Kidney glomerular epithelial cell (primary cell): ENCODE measurements around the gene GAB3.

Source experiments
- DNase-seq: peaks from one replicate; lab custom pipeline; 2025; lab: John Stamatoyannopoulos, UW

GAB3 gene

DNA sequence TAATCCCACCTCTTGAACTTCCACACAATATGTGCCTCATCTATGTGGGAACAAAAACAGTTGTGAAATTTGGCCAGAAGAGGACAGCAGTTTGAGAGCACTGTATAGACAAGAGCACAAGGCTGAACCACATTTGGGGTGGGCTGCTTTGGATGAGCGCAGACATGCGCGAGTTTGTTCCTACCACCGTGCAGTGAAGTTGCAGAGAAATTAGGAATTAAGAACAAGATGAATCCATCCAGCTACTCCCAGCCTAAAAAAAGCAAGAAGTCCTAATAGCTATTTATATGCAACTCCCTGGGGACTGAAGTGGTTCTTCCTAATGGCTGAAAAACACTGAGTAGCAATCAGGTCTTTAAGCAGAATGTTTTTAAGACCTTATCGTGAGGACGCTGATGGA, 1.0 kb downstream of the GAB3 start:
- no peak for DNase-seq

DNA sequence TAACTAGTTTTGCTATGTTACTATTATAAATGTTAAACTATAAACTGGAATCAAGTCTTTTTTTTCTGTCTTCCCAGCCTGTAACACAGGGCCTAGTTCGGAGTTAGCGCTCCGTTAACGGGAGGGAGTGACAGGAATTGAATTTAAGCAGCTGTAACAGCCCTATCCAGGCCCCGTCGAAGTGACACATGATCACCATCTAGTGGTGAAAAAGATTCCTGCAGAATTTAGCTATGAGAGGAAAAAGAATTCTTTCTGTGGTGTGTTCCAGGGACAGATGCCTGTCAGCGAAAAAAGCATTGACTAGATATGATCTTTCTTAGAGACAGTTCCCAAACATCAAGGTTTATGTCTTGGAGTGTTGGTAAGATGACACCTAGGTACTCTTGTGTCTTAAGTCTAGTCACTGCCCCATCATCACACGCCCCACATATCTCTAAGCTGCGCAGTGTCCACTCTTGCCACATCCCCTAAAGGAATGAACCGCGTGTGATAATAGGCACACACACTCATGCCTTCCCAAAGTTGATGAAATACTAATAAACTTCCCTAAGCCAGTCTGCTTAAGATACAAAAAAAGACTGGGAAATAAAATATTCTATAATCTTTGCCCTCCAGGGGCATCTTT, 2.1 kb downstream of the GAB3 start:
- DNase-seq: no peak

DNA sequence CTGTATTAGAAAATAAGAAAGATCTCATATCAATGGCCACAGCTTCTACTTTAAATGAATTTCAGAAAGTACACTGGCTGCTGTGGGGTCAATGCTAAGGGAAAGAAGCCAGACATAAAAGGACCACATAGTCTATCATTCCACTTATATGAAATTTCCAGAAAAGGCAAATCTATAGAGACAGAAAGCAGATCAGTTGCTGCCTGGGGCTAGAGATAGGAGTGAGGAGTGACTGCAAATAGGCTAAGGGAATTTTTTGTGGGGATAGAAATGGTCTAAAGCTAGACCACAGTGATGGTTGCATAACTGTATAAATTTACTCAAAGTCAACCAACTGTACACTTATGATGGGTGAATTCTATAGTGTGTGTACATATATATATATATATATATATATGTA, 8.3 kb downstream of the GAB3 start:
- no peak for DNase-seq

DNA sequence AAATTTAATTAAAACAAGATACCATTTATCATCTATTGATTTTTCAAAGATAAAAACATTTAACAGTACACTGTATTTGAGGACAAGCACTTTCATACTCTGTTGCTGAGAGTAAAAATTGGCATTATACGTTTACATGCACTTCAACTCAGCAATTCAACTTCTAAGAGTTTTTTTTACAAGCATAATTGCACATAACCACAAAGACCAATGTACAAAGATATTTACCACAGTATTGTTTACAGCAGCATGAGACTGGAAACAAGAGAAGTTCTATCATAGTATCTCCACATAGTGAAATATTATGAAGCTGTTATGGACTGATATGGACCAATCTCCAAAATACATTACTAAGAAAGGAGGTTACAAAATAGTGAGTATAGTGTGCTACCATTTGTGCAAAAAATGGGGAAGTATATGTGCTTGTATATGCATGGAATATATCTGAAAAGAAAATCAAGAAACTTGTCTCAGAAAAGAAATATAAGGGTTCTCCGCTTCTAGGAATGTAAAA, 10.9 kb downstream of the GAB3 start:
- DNase-seq: no peak

DNA sequence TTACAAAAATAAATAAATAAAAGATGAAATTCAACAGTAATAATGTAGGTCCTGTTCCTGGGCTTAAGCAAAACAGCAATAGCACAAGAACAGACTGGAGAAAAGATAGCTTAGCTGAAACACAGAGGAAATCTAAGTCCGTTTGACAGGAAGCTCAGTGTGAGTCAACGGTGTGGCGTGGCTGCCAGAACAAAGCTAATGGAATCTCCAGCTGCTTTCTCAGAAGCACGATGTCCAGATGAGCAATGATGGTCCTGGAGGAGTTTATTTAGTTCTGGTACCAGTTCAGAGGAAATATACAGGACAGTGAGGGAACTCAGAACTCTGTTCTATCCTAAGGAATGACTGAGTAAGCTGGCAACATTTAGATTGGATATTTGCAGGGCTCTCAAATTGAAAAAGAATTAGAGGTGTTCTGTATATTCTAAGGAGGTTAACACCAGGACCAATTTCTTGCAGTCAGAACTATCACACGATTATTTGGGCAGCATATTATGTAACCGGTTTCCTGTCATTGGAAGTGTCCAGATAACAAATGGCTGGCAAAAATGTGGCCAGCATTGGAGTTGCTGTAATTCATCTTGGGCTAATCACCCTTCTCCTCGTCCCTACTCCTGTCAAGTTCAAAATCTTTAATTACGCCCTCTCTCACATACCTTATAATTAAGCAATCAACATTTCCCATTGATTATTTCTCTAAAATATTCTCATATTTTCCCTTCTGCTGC, 12.7 kb downstream of the GAB3 start:
- DNase-seq: no peak

DNA sequence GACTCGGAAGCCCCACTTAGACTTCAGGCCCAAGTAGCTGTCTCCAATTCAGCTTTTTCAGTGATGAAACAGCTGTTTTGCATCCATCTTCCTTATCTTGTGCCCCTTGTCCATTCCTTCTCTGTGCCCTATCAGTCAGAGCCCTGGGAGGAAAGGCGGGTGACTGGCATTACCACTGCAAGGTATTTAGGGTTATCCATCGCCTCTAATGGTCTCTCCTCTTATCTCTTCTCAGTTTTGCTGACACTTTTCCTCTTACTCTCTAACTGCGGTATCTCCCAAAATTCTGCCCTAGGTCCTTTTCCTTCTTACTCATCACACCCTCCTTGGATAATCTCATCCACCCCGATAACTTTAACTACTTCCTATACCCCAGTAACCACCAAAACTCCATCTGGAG, 13.7 kb downstream of the GAB3 start:
- no peak for DNase-seq

DNA sequence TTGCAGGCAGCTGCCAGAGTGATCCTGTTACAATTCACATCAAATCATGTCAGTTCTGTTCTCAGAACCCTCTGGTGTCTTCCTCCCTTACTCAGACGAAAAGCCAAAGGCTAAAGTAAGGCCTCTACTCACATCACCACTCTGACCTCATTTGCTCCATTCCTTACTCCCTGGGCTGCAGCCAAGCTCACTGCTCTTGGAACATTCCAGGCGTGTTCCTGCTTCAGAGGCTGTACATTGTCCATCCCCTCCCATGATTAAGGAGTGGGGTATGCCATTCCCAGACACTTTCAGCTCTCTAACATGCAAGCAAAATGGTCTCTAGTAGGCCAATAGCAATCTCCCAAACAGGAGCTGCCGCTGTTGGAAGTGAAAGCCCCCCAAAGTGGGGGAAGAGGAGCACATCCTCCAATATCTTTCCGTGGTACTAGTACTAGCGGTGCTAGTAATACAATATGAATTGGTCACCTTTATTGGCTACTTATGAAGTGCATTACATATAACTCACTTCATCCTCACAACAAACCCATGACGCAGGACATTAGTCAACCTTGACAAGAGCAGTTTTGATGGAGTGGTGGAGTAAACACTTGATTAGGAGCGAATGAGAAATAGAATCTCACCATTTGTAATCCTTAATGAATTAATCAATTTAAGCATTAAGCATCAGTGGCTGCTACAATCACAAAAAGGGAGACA, 15.0 kb downstream of the GAB3 start:
- no peak for DNase-seq

DNA sequence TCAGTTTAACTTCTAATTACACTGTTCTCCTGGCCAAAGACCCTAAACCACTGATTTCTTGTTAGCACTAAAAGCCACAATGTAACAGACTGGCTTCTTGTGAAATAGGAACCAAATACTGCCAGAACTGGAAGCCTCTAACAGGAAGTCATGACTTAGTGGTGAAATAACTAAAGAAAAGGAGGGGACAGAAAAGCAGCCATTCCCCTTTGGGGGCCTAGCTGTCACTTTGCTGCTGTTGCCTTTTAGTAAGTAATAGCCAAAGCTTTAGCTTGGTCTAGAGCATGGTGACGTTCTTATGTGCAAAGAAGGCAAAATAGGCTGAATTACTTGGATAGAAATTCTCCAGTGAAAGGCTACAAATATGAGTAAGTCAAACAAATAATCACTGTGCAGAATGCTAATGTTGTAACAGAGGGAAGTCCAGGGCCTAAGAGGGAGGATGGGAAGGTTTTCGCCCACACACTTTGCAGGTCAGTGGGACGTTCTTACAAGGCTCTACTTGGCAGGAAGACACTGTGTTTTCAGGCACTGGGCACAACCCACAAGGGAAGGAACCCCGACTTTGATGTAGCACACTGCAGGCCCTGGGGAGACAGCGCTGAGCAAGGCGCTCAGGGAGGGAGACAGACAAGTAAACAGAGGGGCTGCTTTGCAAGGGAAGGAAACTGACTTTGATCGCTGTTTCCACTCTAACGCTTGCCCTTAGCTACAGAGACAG, 16.7 kb downstream of the GAB3 start:
- peak; percentile 14 for DNase-seq

DNA sequence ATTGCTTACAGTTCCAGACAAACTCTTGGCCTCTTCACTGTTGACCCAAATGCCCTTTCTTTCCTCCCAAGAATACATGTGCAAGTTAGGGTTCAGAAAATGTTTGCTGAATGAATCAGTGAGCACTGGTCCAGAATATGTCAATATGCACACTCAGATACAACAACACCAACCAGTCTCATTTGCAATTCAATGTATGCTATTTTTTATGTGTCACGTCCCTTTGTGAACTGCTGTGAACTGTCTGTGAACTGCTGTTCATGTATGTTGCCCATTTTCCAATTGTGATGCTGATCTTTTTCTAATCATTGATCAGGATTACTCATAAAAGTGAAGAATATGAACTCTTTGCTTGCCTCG, 17.8 kb downstream of the GAB3 start:
- DNase-seq: no peak

DNA sequence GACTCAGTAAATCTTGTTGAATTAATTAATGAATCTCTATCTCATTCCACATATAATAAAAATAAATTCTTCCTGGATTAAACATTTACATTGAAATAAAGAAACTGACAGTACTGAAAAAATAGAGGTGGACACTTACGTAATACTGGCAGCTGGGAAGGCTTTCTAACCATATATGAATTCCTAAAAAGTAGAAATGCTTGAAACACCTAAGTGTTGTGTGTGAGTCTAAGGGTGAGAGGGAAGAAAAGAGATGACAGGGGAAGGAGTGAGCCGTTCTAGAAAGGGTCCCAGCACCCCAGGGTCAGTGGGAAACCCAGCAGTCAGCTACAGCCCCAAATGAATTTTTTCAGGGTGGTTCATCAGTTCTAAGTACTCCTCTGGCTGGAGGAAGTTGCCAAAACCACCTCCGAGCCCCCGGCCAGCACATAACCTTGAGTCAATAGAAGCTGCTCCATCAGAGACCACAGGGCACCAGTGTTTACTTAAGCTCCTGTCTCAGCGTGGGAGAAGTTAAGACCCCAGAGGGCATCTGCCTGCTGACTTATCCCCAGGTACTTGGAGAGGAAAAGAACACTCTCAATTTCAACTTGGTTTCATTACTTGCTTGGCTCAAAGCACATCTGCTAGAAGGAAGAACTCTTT, 18.3 kb downstream of the GAB3 start:
- DNase-seq: peak; percentile 25

DNA sequence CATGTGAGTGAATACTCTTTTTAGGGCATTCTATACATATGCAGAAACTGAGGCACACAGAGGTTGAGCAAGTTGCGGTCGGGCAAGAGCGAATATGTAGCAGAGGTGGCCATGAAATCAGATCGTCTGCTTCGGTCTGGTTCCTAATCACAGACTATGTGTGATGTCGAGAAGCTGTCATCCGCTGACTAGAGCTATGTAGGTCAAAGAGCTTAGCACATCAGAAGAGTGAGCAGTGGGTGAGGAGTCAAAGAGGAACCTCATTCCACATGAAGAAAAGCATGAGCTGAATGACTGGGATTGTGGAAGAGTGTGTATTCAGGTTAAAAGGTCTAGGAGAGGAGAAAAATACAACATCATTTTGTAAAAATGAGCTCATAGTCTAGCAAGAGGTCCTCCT, 19.0 kb downstream of the GAB3 start:
- DNase-seq: no peak

DNA sequence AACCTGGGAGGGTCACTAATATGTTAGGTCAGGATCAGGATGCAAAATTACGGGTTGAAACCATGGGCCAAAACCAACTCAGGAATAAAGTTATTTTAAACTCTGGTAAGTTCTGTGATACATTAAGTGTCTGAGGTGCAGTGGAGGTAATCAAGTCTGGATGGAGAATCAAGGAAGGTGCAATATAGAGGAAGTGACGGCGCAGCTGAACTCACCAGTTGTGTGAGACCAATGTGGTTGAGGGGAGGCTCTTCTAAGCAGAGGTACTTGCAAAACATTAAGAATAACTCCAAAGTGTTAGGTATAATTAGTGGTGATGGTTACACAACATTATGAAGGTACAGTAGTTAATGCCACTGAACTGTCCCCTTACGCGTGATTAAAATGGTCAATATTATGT, 19.7 kb downstream of the GAB3 start:
- no peak for DNase-seq

DNA sequence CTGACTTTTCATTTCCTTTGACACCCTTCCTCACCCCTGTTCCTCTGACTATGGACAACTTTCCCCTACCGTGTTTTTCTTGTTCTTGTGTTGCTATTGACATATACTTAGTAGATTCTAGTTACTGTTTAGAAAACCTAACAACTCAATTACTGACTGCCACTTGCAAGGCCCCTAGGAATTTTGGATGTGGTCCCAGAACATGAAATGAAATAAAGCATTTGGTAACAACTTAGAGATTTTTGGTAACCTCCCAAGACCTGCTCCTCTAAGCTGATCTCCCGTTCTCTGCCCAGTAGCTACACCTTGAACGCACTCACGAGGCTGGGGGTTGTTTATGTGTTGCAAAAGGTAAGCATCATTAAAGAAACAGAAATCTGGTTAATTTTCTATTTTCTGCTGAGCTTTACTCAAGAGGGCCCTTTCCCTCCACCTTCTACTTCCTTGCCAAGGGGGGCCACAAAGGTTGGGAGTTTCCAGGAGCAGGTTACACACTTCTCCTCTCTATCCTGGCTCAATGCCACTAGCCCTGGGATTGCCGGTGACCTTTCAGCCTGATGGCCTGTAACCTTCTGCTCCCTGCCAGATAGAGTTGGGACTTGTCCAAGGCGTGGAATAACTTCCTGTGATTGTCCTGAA, 20.5 kb downstream of the GAB3 start:
- no peak for DNase-seq

DNA sequence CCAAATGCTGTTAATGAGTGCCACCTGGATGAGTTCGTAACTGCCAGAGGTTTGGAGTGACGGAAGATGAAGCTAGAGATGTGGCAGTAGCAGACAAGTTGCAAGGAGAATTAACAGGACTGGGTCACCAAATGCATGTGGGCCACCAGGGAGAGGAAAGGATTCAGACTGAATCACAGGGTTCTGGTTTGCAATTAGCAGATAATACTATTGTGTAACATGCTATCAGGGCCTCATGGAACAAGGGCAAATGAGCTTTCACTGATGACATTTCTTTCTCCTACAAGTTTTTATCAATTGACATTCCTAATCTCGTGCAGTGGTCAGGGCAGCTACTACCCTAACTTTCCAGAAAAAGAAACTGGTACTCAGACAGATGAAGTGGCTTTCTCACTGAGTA, 21.4 kb downstream of the GAB3 start:
- no peak for DNase-seq

DNA sequence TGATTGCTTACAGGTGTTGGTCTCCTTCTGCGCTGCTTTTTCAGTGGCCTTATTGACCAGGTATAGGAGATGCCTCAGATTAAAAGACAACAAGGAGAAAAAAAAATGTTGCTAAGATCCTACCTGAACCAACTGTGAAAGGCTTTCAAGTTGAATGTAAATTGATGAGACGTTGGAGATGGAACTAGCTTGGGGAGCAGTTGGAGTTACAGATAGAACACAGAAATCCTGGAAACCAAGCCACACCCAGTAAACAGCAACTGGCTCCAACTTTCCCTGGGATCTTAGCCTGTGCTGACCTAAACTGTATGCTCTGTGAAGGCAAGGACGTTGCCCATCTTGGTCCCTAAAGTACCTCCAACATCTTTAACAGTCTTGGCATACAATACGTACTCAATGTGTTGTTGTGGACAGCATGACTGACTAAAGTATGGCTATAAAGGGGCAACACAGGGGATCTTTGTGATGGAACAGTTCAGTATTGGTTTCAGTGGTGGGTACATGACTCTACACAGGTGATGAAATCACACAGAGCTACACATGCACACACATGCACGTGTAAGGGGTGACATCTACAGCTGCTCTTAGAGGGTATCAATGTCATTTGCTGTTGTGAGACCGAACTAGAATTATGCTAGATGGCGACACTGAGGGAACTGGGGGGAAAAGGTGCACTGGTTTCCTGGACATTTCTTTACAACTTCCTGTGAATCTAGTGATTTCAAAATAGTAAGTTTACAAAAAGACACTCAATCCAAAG, 22.3 kb downstream of the GAB3 start:
- no peak for DNase-seq

DNA sequence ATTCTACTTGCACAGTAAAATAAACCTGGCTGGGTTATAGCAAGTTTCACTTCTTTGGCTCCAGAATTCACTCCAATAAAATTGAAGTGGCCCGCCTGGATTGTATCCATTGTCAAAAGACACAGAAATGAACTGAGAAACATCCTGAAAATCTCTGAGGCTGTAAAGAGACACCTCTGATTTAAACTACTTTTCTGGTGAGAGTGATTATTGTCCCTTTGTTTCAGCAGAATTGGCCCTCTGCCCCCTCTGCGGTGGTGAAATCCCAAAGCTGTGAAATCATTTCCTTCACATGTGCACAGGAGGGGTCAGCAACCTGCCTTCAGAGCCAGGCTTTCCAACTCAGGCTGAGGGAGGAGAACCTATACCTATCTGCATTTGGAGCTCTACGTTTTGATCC, 23.0 kb downstream of the GAB3 start:
- DNase-seq: peak; percentile 28

DNA sequence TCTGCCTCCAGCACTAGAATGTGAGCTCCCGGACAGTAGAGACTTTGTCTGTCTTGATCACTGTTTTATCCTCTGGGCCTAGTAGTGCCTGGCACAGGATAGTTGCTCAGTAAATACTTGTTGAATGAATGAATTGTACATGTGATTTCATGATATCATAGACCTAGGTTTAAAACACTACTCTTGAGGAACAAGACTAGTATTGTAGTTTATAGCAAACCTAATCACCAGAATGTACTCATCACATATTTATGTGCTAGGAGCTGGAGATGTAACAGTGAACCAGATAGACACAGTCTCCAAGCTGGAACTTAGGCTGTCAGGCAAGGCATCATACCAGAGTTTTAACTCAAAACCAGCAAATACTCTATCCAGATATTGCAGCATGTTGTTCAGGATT, 23.5 kb downstream of the GAB3 start:
- DNase-seq: no peak

DNA sequence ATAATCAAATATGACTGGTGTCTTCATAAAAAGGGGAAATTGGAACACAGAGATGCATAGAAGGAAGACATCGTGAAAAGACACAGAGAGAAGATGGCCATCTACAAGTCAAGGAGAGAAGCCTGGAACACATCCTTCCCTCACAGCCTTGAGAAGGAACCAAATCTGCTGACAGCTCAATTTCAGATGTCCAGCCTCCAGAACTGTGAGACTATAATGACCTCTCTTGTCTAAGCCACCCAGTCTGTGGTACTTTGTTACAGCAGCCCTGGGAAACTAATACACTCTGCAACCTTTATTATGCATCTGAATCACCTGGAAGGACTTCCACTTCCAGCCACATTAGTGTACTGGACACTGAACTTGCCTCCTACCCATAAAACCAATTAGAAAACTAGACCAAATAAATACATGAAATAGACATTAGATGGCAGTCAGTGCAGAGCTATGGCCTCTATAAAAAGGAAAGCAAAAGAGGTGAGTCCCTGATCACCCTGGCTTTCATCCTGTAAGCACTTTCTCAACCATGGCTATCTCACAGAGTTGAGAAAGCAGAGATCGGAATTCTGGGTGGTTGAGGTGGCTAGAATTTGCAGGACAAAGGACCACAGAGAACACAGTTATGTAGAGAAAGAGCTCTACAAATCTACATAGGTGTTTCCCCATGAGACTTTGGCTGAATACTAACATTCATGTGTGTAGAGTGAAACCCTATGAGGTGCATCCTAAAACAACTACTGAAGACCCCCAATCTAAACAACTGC, 25.7 kb downstream of the GAB3 start:
- no peak for DNase-seq

DNA sequence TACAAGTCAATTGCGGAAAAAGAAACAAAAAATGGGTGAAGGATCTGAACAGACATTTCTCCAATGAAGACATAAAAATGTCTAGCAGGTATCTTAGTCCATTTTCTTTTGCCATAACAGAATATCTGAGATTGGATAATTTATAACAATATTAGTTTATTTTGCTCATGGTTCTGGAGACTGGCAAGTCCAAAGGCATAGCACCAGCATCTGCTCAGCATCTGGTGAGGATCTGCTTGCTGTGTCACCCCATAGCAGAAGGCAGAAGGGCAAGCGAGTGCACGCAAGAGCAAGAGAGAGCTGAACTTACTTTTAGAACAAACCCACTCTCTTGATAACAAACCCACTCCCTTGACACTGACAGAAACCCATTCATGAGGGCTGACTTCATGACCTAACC, 29.7 kb downstream of the GAB3 start:
- DNase-seq: no peak

DNA sequence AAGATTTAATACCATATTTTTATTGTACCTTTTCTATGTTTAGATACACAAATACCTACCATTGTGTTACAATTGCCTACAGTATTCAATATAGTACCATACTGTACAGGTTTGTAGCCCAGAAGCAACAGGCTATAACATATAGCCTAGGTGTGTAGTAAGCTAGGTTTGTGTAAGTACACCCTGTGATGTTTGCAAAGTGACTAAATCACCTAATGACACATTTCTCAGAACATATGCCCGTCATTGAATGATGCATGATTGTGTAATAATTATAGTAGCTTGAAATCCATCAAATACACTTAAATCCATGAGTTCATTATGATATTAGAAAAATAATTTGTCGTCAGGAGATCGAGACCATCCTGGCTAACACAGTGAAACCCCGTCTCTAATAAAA, 30.8 kb downstream of the GAB3 start:
- DNase-seq: no peak
